H1 (cell line): ENCODE results near the gene GSE1. TPM values are rescaled to one million over a fixed set of nuclear protein-coding genes. Genes with fewer than 3 reads are reported as not detected.

Experiments
- CTCF ChIA-PET: fragments of 300-600 bp; sonication (Branson Sonifier 250); formaldehyde crosslinking; loops from one replicate; lab custom pipeline; 2021; ENCODE audit not compliant: partially characterized antibody; lab: Charles Lee
- POLR2A ChIA-PET: fragments of 300-600 bp; sonication (Branson Sonifier 250); formaldehyde crosslinking; loops from one replicate; lab custom pipeline; 2021; ENCODE audit warnings: inconsistent platforms; ENCODE audit not compliant: partially characterized antibody; lab: Charles Lee
- DNase-seq, 2 experiments: peaks; one replicate each; pipeline versions ENCODE4 v3.0.0 to v3.0.0-alpha.2; 2010 to 2022; ENCODE audit warnings: low spot score in 2 of 2, low read depth in 1 of 2, mixed read lengths in 1 of 2
- FAIRE-seq: peaks from 2 replicates; lab custom pipeline; 2011; peaks lifted over from hg19 to GRCh38; lab: Jason Lieb, UNC
- H2AFZ ChIP-seq: 2 replicates; pipeline ENCODE4 v1.8.1; 2012; ENCODE audit warnings: low read length, inconsistent platforms
- H2AK5ac ChIP-seq: 2 replicates; pipeline ENCODE4 v1.6.1; 2013; ENCODE audit warnings: low read depth, low read length
- H2BK120ac ChIP-seq: replicated peaks from 2 replicates; pipeline ENCODE3; 2013; ENCODE audit warnings: low read depth, low read length, inconsistent platforms
- H2BK12ac ChIP-seq: 2 replicates; pipeline ENCODE4 v1.6.1; 2013; ENCODE audit warnings: low read depth, low read length
- H2BK15ac ChIP-seq: 2 replicates; pipeline ENCODE4 v1.6.1; 2013; ENCODE audit warnings: low read length
- H2BK20ac ChIP-seq: 2 replicates; pipeline ENCODE4 v1.6.1; 2013; ENCODE audit warnings: low read length
- H2BK5ac ChIP-seq: 2 replicates; pipeline ENCODE4 v1.6.1; 2013; ENCODE audit warnings: low read depth, low read length
- H3K14ac ChIP-seq: 2 replicates; pipeline ENCODE4 v1.6.1; 2013; ENCODE audit warnings: inconsistent platforms; ENCODE audit not compliant: insufficient read length
- H3K18ac ChIP-seq: 2 replicates; pipeline ENCODE4 v1.6.1; 2013; ENCODE audit warnings: low read length; ENCODE audit errors: extremely low read depth
- H3K23ac ChIP-seq: 2 replicates; pipeline ENCODE4 v1.6.1; 2013; ENCODE audit warnings: inconsistent platforms; ENCODE audit not compliant: insufficient read length
- H3K23me2 ChIP-seq: 2 replicates; pipeline ENCODE4 v1.6.1; 2013; ENCODE audit warnings: low read depth, low read length
- H3K27ac ChIP-seq: 2 replicates; pipeline ENCODE4 v1.6.1; 2011; ENCODE audit warnings: low read depth, low read length, inconsistent platforms
- H3K27me3 ChIP-seq, 4 experiments: replicated peaks in 1 of 4; 1 replicate in 1 of 4; 2 replicates in 3 of 4; pipeline versions ENCODE4 v1.6.1 to v1.8.1; 2011 to 2013; ENCODE audit warnings: low read length in 3 of 4, mild to moderate bottlenecking in 3 of 4, inconsistent platforms in 2 of 4, mixed read lengths in 2 of 4, moderate library complexity in 1 of 4; ENCODE audit not compliant: control insufficient read depth in 3 of 4, insufficient read depth in 3 of 4; ENCODE audit errors: extremely low read depth in 1 of 4
- H3K36me3 ChIP-seq, 4 experiments: 2 replicates each; pipeline versions ENCODE4 v1.6.1 to v1.8.1; 2011 to 2013; ENCODE audit warnings: mild to moderate bottlenecking in 4 of 4, low read length in 3 of 4, moderate library complexity in 2 of 4, control low read depth in 1 of 4, inconsistent platforms in 1 of 4; ENCODE audit not compliant: insufficient read depth in 4 of 4, control insufficient read depth in 2 of 4
- H3K4ac ChIP-seq: replicated peaks from 2 replicates; pipeline ENCODE3; 2013; ENCODE audit warnings: low read length, low read depth, mixed read lengths, inconsistent platforms; ENCODE audit not compliant: insufficient read length
- H3K4me1 ChIP-seq, 4 experiments: replicated peaks in 1 of 4; 1 replicate in 1 of 4; 2 replicates in 3 of 4; pipeline versions ENCODE4 v1.6.1 to v1.8.1; 2011 to 2013; ENCODE audit warnings: low read length in 3 of 4, inconsistent platforms in 2 of 4, mixed read lengths in 1 of 4; ENCODE audit not compliant: insufficient read depth in 4 of 4, control insufficient read depth in 3 of 4
- H3K4me2 ChIP-seq, 2 experiments: 2 replicates each; pipeline versions ENCODE4 v1.6.1 to v1.8.1; 2011 to 2013; ENCODE audit warnings: low read depth in 2 of 2, low read length in 2 of 2, control low read depth in 1 of 2, inconsistent platforms in 1 of 2, mild to moderate bottlenecking in 1 of 2; ENCODE audit not compliant: insufficient read depth in 1 of 2
- H3K4me3 ChIP-seq, 4 experiments: fragments of 200-600, 300-600 bp in 1 of 4; sonication (generic), shearing (Covaris generic), sonication (Bioruptor Twin) in 1 of 4; 2 replicates each; pipeline versions ENCODE4 v1.5.1 to v1.8.1; 2011 to 2016; ENCODE audit warnings: low read length in 4 of 4, low read depth in 3 of 4, control low read depth in 2 of 4, inconsistent platforms in 2 of 4, mild to moderate bottlenecking in 2 of 4, mixed read lengths in 1 of 4, moderate library complexity in 1 of 4; ENCODE audit not compliant: insufficient read depth in 2 of 4; ENCODE audit errors: extremely low read depth in 1 of 4
- H3K56ac ChIP-seq: replicated peaks from 2 replicates; pipeline ENCODE3; 2013; ENCODE audit warnings: low read depth, mild to moderate bottlenecking, mixed read lengths, low read length, inconsistent platforms; ENCODE audit not compliant: insufficient read length
- H3K79me1 ChIP-seq: 2 replicates; pipeline ENCODE4 v1.6.1; 2013; ENCODE audit warnings: low read depth, low read length, control low read depth
- H3K79me2 ChIP-seq, 2 experiments: 2 replicates each; pipeline versions ENCODE4 v1.6.1 to v1.8.1; 2012 to 2013; ENCODE audit warnings: low read length in 2 of 2, mild to moderate bottlenecking in 2 of 2, inconsistent platforms in 1 of 2; ENCODE audit not compliant: insufficient read depth in 2 of 2, control insufficient read depth in 1 of 2
- H3K9ac ChIP-seq, 4 experiments: replicated peaks in 1 of 4; 1 replicate in 1 of 4; 2 replicates in 3 of 4; pipeline versions ENCODE4 v1.6.1 to v1.8.1; 2011 to 2013; ENCODE audit warnings: low read depth in 3 of 4, low read length in 3 of 4, control low read depth in 2 of 4, mild to moderate bottlenecking in 2 of 4, moderate library complexity in 2 of 4, inconsistent platforms in 1 of 4; ENCODE audit errors: extremely low read depth in 1 of 4
- H3K9me3 ChIP-seq, 2 experiments: 2 replicates each; pipeline versions ENCODE4 v1.6.1 to v1.8.1; 2012 to 2013; ENCODE audit warnings: mild to moderate bottlenecking in 2 of 2, moderate library complexity in 2 of 2, control low read depth in 1 of 2, inconsistent platforms in 1 of 2, low read depth in 1 of 2, low read length in 1 of 2, mixed read lengths in 1 of 2; ENCODE audit not compliant: insufficient read depth in 2 of 2
- H4K20me1 ChIP-seq, 2 experiments: replicated peaks in 1 of 2; 2 replicates each; pipeline versions ENCODE3 to v1.8.1; 2011 to 2013; ENCODE audit warnings: inconsistent platforms in 2 of 2, low read length in 2 of 2, mild to moderate bottlenecking in 1 of 2; ENCODE audit not compliant: insufficient read depth in 2 of 2, control insufficient read depth in 1 of 2
- H4K5ac ChIP-seq: 2 replicates; pipeline ENCODE4 v1.6.1; 2013; ENCODE audit warnings: low read length, low read depth, mixed read lengths, inconsistent platforms; ENCODE audit not compliant: insufficient read length
- H4K8ac ChIP-seq: 2 replicates; pipeline ENCODE4 v1.8.0; 2013; ENCODE audit warnings: mild to moderate bottlenecking, moderate library complexity, low read length, inconsistent platforms; ENCODE audit not compliant: insufficient read depth; ENCODE audit errors: extremely low read depth
- H4K91ac ChIP-seq: replicated peaks from 2 replicates; pipeline ENCODE3; 2013; ENCODE audit warnings: low read length, mixed read lengths, inconsistent platforms; ENCODE audit not compliant: insufficient read length
- JUN ChIP-seq: IDR thresholded peaks from 2 replicates; pipeline ENCODE4 v1.6.1; 2011; ENCODE audit warnings: low read depth, mild to moderate bottlenecking, improper control_type of control experiment, low read length
- KDM4A ChIP-seq: IDR thresholded peaks from one replicate; pipeline ENCODE4 v1.7.1; 2012; ENCODE audit warnings: low read depth, mild to moderate bottlenecking, moderate library complexity, low read length, inconsistent platforms; ENCODE audit not compliant: severe bottlenecking
- PHF8 ChIP-seq: fragments of 200-600 bp; sonication (generic); conservative IDR thresholded peaks from 2 replicates; pipeline ENCODE4 v1.7.1; 2012; ENCODE audit warnings: low read depth, mild to moderate bottlenecking, inconsistent platforms, low read length, moderate library complexity
- POU5F1 ChIP-seq: IDR thresholded peaks from 2 replicates; pipeline ENCODE4 v1.6.1; 2011; ENCODE audit warnings: low read depth, mild to moderate bottlenecking, low read length, moderate library complexity
- RXRA ChIP-seq: IDR thresholded peaks from 2 replicates; pipeline ENCODE4 v1.6.1; 2011; ENCODE audit warnings: low read depth, mild to moderate bottlenecking, low read length, moderate library complexity; ENCODE audit not compliant: insufficient read depth
- SP4 ChIP-seq: IDR thresholded peaks from 2 replicates; pipeline ENCODE4 v1.6.1; 2012; ENCODE audit warnings: low read length, inconsistent platforms
- TAF7 ChIP-seq: optimal IDR thresholded peaks from 2 replicates; pipeline ENCODE3; 2011; ENCODE audit warnings: low read depth, mild to moderate bottlenecking, inconsistent platforms, low read length, moderate library complexity, borderline replicate concordance
- WGBS, 2 experiments: shearing (Covaris generic) in 1 of 2; methylation state at CpG; one replicate each; pipeline versions ENCODE4 v1.1.6 to v1.1.7; 2013 to 2015; ENCODE audit warnings: low lambda C conversion rate in 2 of 2, mixed read lengths in 2 of 2, inconsistent platforms in 1 of 2, low coverage in 1 of 2, missing lambda C conversion rate in 1 of 2; ENCODE audit not compliant: insufficient replicate concordance in 2 of 2, insufficient coverage in 1 of 2, insufficient read length in 1 of 2; ENCODE audit errors: extremely low coverage in 1 of 2, missing lambda C conversion rate in 1 of 2; 5-methylcytosine and 5-hydroxymethylcytosine counted together
- polyA plus RNA-seq, 7 experiments: library from polyadenylated mRNA; depleted of rRNA in 3 of 7; stranded (reverse) in 5 of 7; unstranded in 2 of 7; fragments of >200 nt in 5 of 7; fragments of 200-250 nt in 2 of 7; gene quantifications; 1 replicate in 5 of 7; 2 replicates in 1 of 7; 4 replicates in 1 of 7; pipeline versions ENCODE4 v1.2.1 to v1.2.3, GENCODE V29; 2011 to 2013; ENCODE audit warnings: missing spikeins in 2 of 7, mixed read lengths in 2 of 7
- total RNA-seq: library from RNA; stranded (reverse); fragmentation: NEBNext Ultra II Directional; extraction: Animal tissue kit (Norgen Biotek cat#: 25700); gene quantifications from 2 replicates; pipeline ENCODE4 v1.2.1, GENCODE V29; 2021
- TF ChIP-seq, protein P1 (sequence below): IDR thresholded peaks from 2 replicates; pipeline ENCODE4 v1.6.1; 2012; ENCODE audit warnings: inconsistent platforms
- TF ChIP-seq, protein P2 (sequence below): IDR thresholded peaks from 2 replicates; pipeline ENCODE4 v1.6.1; 2011; ENCODE audit warnings: low read depth, mild to moderate bottlenecking, low read length; ENCODE audit not compliant: insufficient read depth

The GSE1 gene
- total and polyA plus RNA-seq, 2 of the 8 experiments (the other 6 are each of a cell fraction or from before 2014, with no cell fraction given): 26.0 to 65.6 TPM

DNA sequence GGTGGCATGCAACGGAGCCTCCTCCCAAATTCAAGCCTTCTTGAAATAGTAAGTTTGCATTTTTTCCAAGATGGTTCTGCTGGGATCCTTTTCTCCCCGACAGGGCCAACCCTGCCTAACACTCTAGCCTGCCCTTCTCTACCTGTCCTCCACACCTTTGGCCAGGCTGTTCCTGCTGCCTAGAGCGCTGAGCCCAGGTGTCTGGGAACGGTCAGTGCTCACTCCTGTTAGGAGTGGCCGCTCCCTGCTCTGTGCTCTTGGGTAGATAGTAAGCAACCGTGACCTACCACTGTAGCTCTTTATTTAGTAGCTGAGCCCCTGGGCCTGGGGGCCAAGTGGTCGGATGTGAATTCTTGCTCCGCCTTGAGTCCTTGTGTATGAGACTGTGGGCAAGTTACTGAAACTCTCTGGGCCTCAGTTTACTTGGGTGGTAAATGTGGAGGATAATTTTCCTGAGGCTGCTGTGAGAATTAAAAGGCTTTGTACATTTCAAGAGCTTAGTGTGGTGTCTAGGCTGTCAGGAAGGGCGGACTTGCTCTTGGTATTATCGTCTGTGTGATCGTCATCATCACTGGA, 44.0 kb upstream of the GSE1 start:
- FAIRE-seq (no peak), DNase-seq (no peak)
- POLR2A ChIA-PET: interaction anchor here (0.8 to 2.6 kb wide), 4 partner anchors 9 to 44 kb away, joined by 3 to 9 read pairs (median 4); partner anchors contain the start of gene GSE1
- H4K8ac ChIP-seq: no peak overlapping the region
- no peak overlapping the region; a peak in 1 of 7 replicates for H3K9ac ChIP-seq
- H3K79me2 ChIP-seq: peaks cover 0 to 68% of the 10 kb centered on the region in 2 experiments; a peak in 3 of 4 replicates
- no peak overlapping the region for H3K27ac ChIP-seq
- 69% methylated on average over 11 of the region's 11 CpGs; no CpG with 5 or more reads in 1 of the 2 experiments for WGBS, 2 experiments
- H3K36me3 ChIP-seq: peaks cover 0 to 2% (median 0%) of the 10 kb centered on the region in 4 experiments; a peak in 2 of 8 replicates
- no peak for TF ChIP-seq KDM4A
- no peak for TF ChIP-seq TAF7
- TF ChIP-seq RXRA: no peak
- no peak for TF ChIP-seq PHF8
- TF ChIP-seq, protein P1, sequence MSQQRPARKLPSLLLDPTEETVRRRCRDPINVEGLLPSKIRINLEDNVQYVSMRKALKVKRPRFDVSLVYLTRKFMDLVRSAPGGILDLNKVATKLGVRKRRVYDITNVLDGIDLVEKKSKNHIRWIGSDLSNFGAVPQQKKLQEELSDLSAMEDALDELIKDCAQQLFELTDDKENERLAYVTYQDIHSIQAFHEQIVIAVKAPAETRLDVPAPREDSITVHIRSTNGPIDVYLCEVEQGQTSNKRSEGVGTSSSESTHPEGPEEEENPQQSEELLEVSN: no peak
- TF ChIP-seq, protein P2, sequence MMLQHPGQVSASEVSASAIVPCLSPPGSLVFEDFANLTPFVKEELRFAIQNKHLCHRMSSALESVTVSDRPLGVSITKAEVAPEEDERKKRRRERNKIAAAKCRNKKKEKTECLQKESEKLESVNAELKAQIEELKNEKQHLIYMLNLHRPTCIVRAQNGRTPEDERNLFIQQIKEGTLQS: no peak
- no peak for TF ChIP-seq JUN
- no peak for TF ChIP-seq POU5F1
- no peak for TF ChIP-seq SP4
- H3K23me2 ChIP-seq: peaks cover 7% of the 10 kb centered on the region; the same call in 1 of the 2 replicates
- peak overlapping the region; percentile 96 for H2BK5ac ChIP-seq
- H2BK20ac ChIP-seq: peak overlapping the region; percentile 99
- H3K79me1 ChIP-seq: peaks cover 20% of the 10 kb centered on the region
- peak overlapping the region; percentile 81; the same call in 1 of the 2 replicates for H2BK15ac ChIP-seq
- H3K4me2 ChIP-seq: peak overlapping the region; percentile 15 to 16; a peak in 1 of 4 replicates
- no peak overlapping the region for H3K4ac ChIP-seq
- no peak overlapping the region for H4K5ac ChIP-seq
- no peak overlapping the region for H3K23ac ChIP-seq
- H3K4me3 ChIP-seq: no peak overlapping the region; a peak in 1 of 8 replicates
- H3K4me1 ChIP-seq: peaks cover 22 to 59% (median 36%) of the 10 kb centered on the region in 4 experiments
- no peak overlapping the region for H3K14ac ChIP-seq
- H2AFZ ChIP-seq: no peak overlapping the region
- H3K9me3 ChIP-seq: no peaks in the 10 kb centered on the region
- H3K18ac ChIP-seq: peak overlapping the region; percentile 90
- H3K56ac ChIP-seq: no peak overlapping the region
- H2BK12ac ChIP-seq: peak overlapping the region; percentile 98
- H4K20me1 ChIP-seq: peaks cover 3 to 15% of the 10 kb centered on the region in 2 experiments
- peak overlapping the region; percentile 83; the same call in 1 of the 2 replicates for H2AK5ac ChIP-seq
- peaks cover 0 to 3% (median 0%) of the 10 kb centered on the region in 4 experiments; a peak in 2 of 7 replicates for H3K27me3 ChIP-seq
- CTCF ChIA-PET: interaction anchor here (0.8 to 9.4 kb wide), 14 partner anchors 11 to 174 kb away, joined by 3 to 173 read pairs (median 8); no protein-coding TSS in a partner anchor
- H2BK120ac ChIP-seq: peak overlapping the region; percentile 54
- peak overlapping the region; percentile 71 for H4K91ac ChIP-seq
